ENCODE results near the gene ITCH. TPM values are rescaled to one million over a fixed set of nuclear protein-coding genes. Genes with fewer than 3 reads are reported as not detected.
"Not testable (repeated sequence)": the region's sequence is repeated elsewhere in the genome, so short reads cannot be mapped to it uniquely, and the experiment has no call there.

ITCH gene
- total and polyA plus RNA-seq, 9 donors = 14.0 to 65.8 (median 50.8) TPM

- WGBS, 3 donors = 67 to 77% (median 75%) methylated on average over 5 of the region's 5 CpGs
- H3K4me1 ChIP-seq (ENCODE audit: insufficient read depth) = no peaks in the 10 kb centered on the region
- intact Hi-C loops (cut with DNase I) = no loop called here
- H3K27ac ChIP-seq = no peak overlapping the region
- H3K27me3 ChIP-seq = no peaks in the 10 kb centered on the region
- TF ChIP-seq EP300 (IDR thresholded peaks at IDR 0.05) (no peak), CTCF (IDR thresholded peaks at IDR 0.05) (no peak), POLR2A (IDR thresholded peaks at IDR 0.05) (no peak)
- H3K36me3 ChIP-seq = no peaks in the 10 kb centered on the region
- DNase-seq = no peak
- H3K9me3 ChIP-seq = no peaks in the 10 kb centered on the region
- no peak overlapping the region for H3K4me3 ChIP-seq
These were observed 18.8 kb upstream of the ITCH start for GRCh38 chr20:34344238-34344637.

- WGBS, 3 donors = 80 to 89% (median 83%) methylated on average over 6 of the region's 6 CpGs
These were observed 17.7 kb upstream of the ITCH start for GRCh38 chr20:34345402-34345736.

GRCh38 chr20:34345839-34346532 is 17.1 kb upstream of the ITCH start:
- H3K9me3 ChIP-seq; H3K27ac ChIP-seq; DNase-seq; H3K4me1 ChIP-seq (ENCODE audit: insufficient read depth); intact Hi-C loops (cut with DNase I); H3K36me3 ChIP-seq; H3K4me3 ChIP-seq; H3K27me3 ChIP-seq: not testable (repeated sequence)
- 56 to 66% (median 66%) methylated on average over 10 of the region's 10 CpGs for WGBS, 3 donors

More at GRCh38 chr20:34345402-34345736, 17.7 kb upstream of the ITCH start:
- H3K4me1 ChIP-seq (ENCODE audit: insufficient read depth) = no peaks in the 10 kb centered on the region
- no peak for TF ChIP-seq POLR2A (IDR thresholded peaks at IDR 0.05)
- no peak for DNase-seq
- H3K9me3 ChIP-seq = no peaks in the 10 kb centered on the region
- no peak overlapping the region for H3K27ac ChIP-seq
- intact Hi-C loops (cut with DNase I) = no loop called here
- H3K36me3 ChIP-seq = no peaks in the 10 kb centered on the region
- no peaks in the 10 kb centered on the region for H3K27me3 ChIP-seq
- no peak overlapping the region for H3K4me3 ChIP-seq

- WGBS, 3 donors = 86 to 88% (median 86%) methylated on average over 9 of the region's 9 CpGs
- H3K4me1 ChIP-seq (ENCODE audit: insufficient read depth); H3K4me3 ChIP-seq; H3K27ac ChIP-seq; H3K36me3 ChIP-seq; DNase-seq; H3K27me3 ChIP-seq; intact Hi-C loops (cut with DNase I); H3K9me3 ChIP-seq: not testable (repeated sequence)
These were observed 16.6 kb upstream of the ITCH start for GRCh38 chr20:34346533-34346865.

GRCh38 chr20:34347571-34347970 is 15.5 kb upstream of the ITCH start:
- Histone ChIP-seq H3K4me1 (ENCODE audit: insufficient read depth) (no peaks in the 10 kb centered on the region), H3K9me3 (no peaks in the 10 kb centered on the region), H3K27me3 (no peaks in the 10 kb centered on the region), H3K27ac (no peak overlapping the region), H3K36me3 (no peaks in the 10 kb centered on the region), H3K4me3 (no peak overlapping the region)
- TF ChIP-seq EP300 (IDR thresholded peaks at IDR 0.05) (no peak), CTCF (IDR thresholded peaks at IDR 0.05) (no peak), POLR2A (IDR thresholded peaks at IDR 0.05) (no peak)
- intact Hi-C loops (cut with DNase I) = no loop called here
- no peak for DNase-seq
- WGBS, 3 donors = 85 to 91% (median 89%) methylated on average over 4 of the region's 4 CpGs

GRCh38 chr20:34350095-34350494 is 13.0 kb upstream of the ITCH start:
- H3K36me3 ChIP-seq = no peaks in the 10 kb centered on the region
- intact Hi-C loops (cut with DNase I) = no loop called here
- H3K27ac ChIP-seq = no peak overlapping the region
- DNase-seq = no peak
- H3K4me3 ChIP-seq = no peak overlapping the region
- H3K27me3 ChIP-seq = no peaks in the 10 kb centered on the region
- 70 to 88% (median 71%) methylated on average over 3 of the region's 3 CpGs for WGBS, 3 donors
- H3K4me1 ChIP-seq (ENCODE audit: insufficient read depth) = no peaks in the 10 kb centered on the region
- TF ChIP-seq POLR2A (IDR thresholded peaks at IDR 0.05) (no peak), CTCF (IDR thresholded peaks at IDR 0.05) (no peak), EP300 (IDR thresholded peaks at IDR 0.05) (no peak)
- no peaks in the 10 kb centered on the region for H3K9me3 ChIP-seq

- H3K27ac ChIP-seq; H3K4me1 ChIP-seq (ENCODE audit: insufficient read depth); intact Hi-C loops (cut with DNase I); H3K4me3 ChIP-seq; H3K27me3 ChIP-seq; H3K9me3 ChIP-seq; H3K36me3 ChIP-seq; DNase-seq: not testable (repeated sequence)
- 78 to 86% (median 79%) methylated on average over 6 of the region's 6 CpGs for WGBS, 3 donors
These were observed 9.6 kb upstream of the ITCH start for GRCh38 chr20:34353467-34353866.

Data from ovary (tissue), 9 donors.